GM18870 (cell line): ENCODE results near the gene MEX3A.

Source experiments
- ATAC-seq: cut with Tn5 transposase; IDR thresholded peaks from one replicate; pipeline ENCODE4 v1.9.1; 2021; ENCODE audit warnings: moderate library complexity; ENCODE audit not compliant: unreplicated experiment

The MEX3A gene

DNA sequence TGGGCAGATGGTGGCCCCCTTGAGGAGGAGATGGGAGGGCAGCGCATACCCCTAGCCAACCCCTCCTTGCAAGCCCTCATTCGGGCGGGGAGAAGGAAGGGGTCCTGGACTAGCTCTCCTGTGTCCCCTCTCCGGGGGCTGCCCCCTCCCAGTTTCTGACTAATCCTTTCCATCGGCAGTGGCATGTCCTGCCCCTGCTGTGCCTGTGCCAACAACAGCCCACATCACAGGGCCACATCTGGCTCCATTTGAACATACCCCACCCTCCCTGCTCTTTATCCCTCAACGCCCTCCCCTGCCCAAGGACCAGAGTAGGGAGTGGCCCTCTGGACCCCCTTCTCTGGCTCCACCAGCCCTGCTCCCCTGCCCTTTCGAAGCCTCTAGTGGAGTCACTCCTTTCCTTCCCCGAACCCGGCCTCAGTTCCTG, 21.3 kb upstream of the MEX3A start:
- ATAC-seq, result no peak

DNA sequence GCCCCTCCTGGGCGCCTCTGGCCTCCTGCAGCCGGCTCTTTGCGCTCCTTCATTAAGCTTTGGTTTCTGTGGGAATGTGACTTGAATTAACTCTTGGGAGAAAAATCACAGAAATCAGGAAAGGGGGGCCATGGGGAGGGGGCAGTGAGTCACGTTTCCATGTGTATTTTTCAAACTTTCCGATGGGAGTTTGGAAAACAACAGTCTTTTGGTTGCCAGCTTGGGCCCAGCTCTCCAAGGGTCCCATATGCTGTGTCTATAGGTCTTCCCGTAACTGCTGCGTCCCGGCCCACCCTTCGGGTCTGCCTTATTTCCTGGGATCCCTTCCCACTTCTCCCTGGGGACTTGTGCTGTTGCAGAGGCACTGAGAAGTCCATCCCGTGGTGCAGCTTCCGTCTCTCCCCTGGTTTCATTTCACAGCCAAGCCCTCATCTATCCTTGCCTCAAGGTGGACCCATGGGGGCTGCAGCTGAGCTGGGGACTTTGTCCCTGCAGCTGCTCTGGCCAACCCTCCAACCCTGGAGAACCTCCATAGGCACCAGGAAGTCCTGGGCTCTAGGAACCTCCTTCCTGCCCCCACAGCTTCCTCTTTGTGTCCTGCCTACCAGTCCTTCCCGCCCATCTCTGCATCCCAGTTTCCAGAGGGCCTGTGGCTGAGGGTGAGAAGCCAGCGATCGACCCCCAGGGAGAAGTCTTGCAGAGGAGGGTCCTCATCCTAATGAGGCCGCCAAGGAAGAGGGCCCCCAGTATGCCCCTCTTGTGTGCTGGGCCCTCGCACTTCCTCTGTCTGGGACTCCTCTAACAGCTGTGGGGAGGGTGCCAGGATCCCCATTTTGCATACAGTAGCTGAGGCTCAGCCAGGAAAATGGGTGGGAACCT, 20.6 kb upstream of the MEX3A start:
- ATAC-seq, result no peak

DNA sequence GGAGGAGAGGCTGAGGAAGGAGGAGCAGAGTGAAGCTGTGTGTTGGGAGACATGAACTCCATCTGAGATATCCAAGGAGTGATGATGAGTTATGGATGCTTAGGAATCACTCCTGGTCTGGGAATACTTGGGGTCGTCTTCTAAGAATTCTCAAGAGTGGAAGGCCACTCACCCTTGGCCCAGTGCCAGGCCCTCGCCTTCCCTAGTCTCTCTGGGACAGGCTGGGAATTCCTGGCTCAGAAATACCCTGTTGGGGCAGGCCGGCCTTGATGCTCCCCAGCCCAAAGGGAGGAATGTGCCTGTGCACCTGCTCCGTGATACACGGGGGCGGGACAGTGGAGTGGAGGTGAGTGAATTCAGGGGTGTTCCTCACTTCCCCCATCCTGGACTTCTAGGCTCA, 19.6 kb upstream of the MEX3A start:
- no peak for ATAC-seq

DNA sequence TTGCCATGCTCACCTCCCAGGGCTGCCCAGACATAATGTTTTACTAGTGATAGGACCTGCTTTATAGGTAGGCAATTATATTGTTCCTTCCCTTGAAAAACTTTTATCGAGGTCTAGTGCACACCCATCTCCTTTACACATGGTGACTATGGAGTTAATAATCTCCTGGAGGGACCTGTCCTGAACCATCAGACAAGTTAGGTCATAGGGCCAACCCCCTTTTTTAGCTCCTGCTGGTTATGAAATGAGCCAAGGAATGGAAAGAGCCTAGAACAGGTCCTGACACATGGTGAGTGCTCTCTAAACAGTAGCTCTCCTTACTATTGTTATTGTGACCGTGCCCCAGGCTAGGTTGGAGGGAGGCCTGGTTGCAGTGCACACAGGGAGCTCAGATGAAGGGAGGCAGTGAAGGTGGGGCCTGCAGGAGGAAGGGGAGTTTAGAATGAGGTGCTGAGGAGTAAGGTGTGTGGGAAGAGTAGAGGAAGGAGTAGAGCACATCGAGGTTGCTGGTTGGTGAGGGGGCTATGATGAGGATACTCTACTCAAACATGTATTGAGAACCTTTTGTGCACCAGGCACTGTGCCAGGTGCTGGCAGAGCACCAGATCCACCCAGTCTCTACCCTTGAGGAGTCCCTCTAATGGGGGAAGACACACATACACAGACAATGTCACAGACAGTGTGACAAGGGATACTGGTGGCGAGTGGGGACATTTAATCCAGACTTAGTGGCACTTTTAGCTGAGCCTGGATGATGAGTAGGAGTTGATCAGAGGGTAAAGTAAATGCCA, 18.1 kb upstream of the MEX3A start:
- ATAC-seq, result no peak

DNA sequence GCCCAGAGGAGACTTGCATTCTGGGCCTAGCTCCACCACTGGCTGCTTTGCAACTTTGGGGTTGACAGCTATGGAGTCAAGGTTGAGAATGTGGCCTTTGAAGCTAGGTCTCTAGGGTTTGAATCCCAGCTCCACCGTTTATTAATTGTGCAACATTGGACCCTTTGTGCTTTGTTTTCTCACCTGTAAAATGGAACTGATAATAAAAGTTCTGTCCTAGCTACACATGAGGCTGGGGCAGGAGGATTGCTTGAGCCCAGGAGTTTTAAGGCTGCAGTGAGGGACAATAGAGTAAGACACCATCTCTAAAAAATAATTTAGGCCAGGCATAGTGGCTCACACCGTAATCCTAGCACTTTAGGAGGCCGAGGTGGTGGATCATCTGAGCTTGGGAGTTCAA, 17.0 kb upstream of the MEX3A start:
- no peak for ATAC-seq

DNA sequence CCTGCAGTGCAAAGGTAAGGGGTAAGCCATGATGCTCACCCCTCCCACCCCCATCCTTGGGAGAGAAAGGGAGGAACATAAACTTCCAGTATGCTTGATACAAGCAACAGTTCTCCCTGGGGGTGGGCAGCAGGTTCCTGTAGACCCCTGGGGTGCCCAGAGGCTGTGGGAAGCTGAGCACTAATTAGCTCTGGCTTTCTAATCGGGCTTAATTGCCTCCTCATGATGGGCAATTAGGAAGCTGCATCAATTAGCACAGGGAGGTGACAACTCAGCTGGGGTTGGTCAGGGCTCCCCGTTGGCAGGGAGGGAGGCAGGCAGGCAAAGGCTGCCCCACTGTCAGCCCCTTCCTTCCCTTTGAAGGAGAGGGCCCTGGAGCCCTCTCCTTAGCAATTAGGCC, 16.5 kb upstream of the MEX3A start:
- ATAC-seq, result no peak

DNA sequence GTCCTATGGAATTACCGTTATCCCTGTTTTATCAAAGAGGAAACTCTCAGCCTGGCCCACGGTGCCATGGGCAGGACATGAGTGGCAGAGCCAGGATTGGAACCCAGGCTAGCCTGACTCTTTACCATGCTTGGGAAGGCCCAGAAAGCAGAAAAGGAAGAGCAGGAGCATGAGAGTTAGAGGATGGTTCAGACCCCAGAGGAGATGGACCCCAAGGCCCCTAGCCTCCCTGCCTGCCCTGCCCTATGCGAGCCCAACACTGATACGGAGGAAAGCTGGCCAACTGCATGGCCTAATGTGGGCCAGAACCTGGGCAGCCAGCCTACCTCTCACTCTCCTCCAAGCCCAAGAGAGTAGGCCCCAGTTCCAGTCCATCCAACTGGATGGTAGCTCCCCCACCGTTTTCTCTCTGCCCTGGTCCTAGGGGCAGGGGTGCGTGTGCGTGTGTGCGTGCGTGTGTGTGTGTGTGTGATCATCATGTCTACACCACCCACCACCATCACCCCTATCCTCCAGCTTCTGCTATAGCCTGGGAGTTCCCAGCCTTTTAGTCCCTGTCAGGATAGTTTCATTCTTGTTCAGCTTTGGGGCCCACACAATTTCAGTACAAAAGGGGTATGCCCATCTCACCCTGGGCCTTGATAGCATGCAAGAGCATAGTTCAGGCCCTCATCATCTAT, 15.4 kb upstream of the MEX3A start:
- ATAC-seq, result no peak

DNA sequence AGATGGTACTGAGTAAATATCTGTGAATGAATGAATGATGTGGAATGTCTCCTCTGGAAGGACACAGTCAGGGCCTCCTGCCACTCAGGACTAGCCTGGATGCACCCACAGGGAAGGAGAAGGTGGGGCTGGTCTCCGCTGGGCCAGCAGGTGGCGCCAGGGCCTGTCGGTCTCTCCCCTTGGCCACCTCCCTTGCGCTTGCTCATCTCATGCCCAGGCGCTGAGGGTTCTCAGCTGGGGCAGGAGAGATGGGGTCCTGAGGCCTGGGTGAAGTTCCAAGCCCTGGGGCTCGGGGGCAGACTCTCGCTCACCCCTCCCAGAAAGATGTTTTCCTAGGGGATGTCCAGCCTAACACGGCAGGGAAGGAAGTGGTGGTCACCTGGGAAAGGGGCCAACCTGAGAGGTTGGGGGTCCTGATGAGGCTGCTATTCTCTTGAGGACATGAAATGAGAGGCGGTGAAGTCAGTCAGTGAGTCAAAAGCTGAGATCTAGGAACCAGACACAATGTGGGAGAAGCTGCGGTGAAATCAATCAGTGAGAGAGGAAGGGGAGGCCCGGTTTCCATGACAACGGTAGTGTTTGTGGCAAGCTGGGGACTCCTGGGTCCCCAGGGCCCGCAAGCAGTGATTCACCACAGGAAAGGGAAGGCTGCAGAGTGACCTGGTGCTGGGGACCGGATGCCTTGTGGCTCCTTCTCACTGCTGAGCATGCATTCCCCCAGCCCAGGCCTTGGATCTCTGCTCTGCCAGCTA, 14.6 kb upstream of the MEX3A start:
- peak; percentile 40 for ATAC-seq

DNA sequence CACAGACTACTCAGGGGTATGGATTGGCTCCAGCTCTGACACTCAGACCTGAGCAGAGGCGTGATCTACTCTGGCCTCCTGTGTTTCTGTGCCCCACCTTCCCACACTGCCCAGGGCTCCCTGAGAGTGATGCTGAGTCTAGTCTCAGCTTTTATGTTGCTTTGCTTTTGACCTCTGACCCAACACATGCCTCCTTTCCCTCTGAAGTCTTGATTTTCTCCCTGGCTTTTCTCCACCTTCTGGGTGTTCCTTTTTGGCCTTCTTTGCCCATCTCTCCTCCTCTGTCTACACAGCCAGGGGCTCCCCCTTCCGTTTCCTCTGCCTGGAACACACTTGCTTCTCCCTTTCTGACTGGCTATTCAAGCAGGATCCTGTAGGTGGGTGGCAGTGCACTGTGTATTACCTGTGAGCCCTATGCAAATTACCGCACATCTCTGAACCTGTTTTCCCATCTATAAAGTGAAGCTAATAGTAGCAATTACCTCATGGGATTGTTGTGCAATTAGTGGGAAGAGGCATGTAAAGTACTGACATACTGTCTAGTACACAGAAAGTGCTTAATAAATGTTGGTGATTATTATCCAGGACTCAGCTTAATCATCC, 13.7 kb upstream of the MEX3A start:
- no peak for ATAC-seq

DNA sequence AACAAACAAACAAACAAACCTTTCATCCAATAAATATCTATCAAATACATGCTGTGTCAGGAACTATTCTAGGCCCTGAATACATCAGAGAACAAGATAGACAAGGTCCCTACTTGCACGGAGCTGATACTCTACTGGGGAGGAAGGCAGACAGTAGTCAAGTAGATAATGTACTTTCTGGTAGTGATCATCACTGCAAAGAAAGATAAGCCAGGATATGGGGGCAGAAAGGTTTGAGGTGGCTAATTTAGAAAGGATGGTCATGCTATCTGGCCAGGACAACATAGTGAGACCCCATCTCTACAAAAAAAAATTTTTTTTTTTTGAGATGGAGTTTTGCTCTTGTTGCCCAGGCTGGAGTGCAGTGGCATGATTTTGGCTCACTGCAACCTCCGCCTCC, 9.3 kb upstream of the MEX3A start:
- ATAC-seq, result no peak

DNA sequence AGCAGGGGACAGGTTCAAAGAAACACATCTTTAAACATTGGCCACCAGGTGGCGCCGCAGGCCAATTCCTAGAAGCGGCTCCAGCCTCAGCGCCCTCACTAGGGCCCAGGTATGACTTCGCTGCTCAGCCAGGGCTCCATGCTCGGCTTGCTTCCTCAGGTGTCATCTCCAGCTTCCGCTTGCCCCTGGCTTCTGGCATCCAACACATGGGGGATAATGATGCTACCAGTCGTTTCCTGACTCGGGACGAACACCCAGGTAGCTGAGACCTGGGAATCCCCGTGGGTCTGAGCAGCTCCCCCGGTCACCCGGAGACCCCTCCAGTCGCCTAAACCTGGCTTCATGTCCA, 8.5 kb upstream of the MEX3A start:
- ATAC-seq, result no peak

DNA sequence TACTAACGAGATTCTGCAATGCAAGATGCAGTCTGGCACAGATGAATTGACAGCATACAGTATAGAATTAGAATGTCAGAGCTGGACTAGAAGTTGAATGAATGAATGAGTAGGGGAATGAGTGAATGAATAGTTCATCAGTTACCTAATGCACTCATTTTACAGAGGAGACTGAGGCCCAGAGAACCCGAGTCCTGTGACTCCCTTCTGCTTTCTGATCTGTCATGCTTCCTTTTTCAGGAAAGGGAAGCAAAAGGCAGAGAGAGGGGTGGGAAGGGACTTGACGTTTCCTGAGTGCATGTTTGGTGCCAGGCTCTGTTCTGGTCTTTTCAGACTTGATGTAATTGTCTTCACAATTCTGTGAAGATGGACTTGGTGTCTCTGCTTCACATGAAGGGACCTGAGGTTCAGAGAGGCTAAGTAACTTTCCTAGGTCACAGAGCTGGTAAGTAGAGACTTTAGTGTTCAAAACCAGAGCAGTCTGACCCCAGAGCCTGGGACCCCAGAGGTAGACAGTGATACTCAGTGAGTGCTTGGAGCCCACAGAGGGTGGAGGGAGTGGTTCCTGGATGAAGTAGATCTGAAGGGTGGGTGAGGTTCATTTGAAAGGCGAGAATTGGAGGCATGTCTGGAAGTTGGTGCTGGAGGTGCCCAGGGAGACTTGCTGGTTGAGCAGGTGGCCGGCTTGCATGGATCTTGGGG, 8.0 kb upstream of the MEX3A start:
- ATAC-seq, result no peak

DNA sequence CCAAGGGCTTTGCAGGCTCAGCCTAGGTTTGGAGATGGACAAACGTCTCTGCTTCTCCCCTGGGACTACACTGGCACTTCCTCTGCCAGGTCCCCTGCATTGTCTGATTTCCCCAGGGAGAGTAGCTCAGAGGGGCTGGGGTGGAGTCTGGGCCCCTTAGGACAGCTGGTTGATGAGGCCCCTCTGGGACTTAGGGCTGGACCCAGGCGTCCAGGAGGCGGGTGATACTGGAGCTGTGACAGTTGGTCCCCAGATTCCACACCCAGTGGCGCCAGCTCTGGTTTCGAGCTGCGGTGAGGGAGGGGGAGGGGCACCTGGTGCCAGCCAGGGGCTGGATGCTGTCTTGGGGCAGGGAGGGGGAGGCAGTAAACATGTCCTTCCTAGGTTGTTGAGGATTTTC, 7.4 kb upstream of the MEX3A start:
- no peak for ATAC-seq

DNA sequence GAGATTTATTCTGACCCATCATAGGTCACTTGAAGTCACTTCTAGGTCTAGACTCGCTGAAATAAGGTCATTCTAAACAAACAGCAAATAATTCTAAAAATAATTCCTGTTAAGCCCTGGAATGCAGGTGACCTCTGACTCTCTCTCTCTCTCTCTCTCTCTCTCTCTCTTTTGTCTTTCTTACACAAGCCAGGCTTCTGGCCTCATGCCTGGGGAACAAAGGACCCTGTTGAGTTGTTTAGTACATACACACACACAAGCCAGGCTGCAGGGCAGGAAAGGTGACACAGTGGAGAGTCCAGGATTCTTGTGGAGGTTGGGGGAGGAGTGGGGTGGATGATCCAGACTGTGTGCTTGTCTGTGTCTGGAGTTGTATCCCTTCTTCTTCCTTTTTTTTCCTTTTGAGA, 4.0 kb upstream of the MEX3A start:
- no peak for ATAC-seq

DNA sequence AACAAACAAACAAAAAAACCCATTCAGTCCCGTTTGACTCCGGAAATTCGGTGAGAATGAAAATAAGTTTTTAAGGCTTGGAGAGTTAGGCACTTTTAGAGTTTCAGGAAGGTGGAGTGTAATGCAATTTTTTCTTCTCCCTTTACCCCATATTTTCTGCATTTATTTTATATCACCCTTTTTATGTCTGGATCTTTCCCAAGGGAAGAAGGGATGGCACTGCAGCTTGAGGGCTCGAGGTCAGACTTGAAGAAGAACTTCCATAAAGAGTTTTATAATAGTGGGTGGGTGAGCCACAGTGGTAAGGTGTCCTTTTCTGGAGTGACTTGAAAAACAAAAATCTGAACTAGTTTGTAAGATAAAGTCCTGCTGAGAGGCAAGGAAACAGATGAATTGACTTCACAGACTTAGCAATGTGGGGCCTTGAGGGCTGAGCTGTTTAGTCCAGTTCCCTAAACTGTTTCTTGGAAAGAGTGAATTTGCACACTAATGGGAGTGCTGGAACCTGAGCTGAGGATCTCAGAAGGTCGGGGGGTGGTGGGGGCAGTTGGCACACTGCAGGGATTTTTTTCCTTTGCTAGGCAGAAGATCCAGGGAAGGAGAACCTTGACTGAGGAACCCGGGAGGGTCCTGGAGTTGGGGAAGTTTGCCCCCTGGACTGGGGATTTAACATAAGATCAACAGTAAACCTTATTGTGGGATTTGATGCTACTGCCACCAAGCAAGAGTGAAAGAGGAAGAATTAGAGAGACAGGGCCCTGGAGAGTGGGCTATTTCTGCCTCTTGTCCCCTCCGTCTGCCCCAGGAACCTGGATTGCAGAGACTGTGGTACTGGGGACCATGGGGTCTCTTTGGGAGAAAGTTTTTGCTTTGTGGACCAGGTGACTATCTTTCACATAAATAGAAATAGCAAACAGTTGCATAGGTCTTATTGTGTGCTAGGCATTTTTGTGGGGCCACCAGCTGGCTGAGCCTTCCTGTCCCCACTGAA, 1.8 kb upstream of the MEX3A start:
- no peak for ATAC-seq

DNA sequence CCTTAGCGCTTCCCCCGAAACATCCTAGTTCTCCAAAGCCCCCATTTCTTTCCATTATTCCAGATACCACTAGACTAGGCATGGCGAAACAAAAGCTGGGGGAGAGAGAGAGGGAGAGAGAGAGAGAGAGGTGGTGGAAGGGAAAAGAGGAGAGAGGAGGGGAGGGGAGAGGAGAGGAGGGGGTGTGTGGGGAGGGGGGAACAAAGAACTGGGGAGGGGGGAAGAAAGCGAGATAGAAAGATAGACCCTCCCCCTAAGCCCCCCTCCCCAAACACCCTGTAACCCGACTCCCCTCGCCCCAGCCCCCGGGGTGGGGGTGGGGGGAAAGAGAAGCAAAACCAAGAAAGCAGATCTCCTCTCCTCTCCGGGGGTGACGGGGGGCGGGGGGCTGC, 352 bp downstream of the MEX3A start:
- ATAC-seq, result no peak

DNA sequence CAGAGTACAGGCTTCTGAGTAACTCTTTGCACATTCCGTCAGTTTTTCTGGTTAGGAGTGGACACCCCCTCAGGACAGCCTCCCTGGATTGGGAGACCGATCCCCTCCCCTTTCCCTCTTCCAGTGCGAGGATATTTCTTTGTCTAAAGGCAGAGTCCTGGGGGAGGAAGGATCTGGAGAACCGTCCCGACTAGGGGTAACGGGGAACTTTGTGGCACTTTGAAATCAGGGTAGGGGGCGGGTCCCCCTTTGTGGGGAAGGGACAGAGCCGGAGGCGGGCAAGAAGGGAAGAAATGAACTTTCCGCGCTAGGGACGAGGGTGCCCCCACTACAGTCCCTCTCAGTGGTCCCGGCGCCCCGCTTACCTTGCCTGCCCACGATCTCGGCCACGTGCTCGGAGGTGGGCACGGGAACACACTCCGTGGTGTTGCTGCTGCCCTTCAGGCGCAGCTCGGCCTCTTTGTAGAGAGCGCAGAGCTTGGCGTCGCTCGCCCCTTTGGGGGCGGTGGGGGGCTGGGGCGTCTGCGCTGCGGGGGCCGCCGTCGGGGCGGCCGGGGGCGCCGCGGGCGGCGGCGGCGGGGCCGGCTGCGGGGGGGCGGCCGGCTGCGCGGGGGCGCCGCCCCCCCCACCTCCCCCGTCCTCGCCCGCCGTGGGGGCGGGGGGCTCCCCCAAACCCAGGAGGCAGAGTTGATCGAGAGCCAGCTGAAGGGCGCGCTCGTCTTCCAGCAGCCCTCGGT, 917 bp downstream of the MEX3A start:
- no peak for ATAC-seq

DNA sequence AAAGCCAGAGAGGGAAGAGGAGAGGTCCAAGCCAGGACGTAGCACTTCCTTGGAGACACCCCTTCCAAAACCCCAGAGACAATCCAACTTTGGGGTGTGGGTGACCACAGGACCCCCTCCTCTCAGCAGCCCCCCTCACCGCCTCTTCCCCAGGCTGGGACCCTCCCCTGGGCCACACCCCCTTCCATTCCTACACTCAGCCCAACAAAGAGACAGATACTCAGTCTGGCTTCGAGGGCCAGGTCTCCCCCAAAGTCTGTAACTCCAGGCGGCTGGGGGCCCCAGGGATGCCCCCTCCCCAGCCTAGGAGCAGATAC, 1.4 kb downstream of the MEX3A start:
- no peak for ATAC-seq
